NCI-H1048 (cell line): ENCODE measurements around the gene FSTL3.
"Not testable (repeated sequence)": the region's sequence is repeated elsewhere in the genome, so short reads cannot be mapped to it uniquely, and the experiment has no call there.

ENCODE experiments used
- DNase-seq: peaks from one replicate; lab custom pipeline; 2025; lab: John Stamatoyannopoulos, UW

The FSTL3 gene

GRCh38 chr19:676339-677105 lies at the start of gene FSTL3:
TSS of gene FSTL3 (plus strand) at chr19:676392. CDS start at chr19:676424, 32 bp downstream.
- DNase-seq: no peak

GRCh38 chr19:626566-626965 lies 49.6 kb upstream of the FSTL3 start:
- not testable (repeated sequence) for DNase-seq

- no peak for DNase-seq
Observed at GRCh38 chr19:628168-628567, 48.0 kb upstream of the FSTL3 start.

- not testable (repeated sequence) for DNase-seq
Observed at GRCh38 chr19:629515-629914, 46.7 kb upstream of the FSTL3 start.

- DNase-seq: no peak
Observed at GRCh38 chr19:629961-630714, 46.1 kb upstream of the FSTL3 start.

- DNase-seq: peak; percentile 2
Observed at GRCh38 chr19:632579-633067, 43.6 kb upstream of the FSTL3 start.

GRCh38 chr19:633068-633785 lies 43.0 kb upstream of the FSTL3 start, which contains the start of gene POLRMT:
TSS of gene POLRMT (minus strand) at chr19:633537. CDS start at chr19:633512, 25 bp downstream.
- DNase-seq: peak; percentile 90

- DNase-seq: no peak
Observed at GRCh38 chr19:633786-634639, 42.2 kb upstream of the FSTL3 start.

- DNase-seq: no peak
Observed at GRCh38 chr19:634975-635652, 41.1 kb upstream of the FSTL3 start.

GRCh38 chr19:638906-639252 lies 37.3 kb upstream of the FSTL3 start:
- DNase-seq: no peak

- DNase-seq: peak; percentile 74
Observed at GRCh38 chr19:639253-640160, 36.7 kb upstream of the FSTL3 start, which contains the start of gene FGF22. TSS of gene FGF22 (plus strand) at chr19:639879. CDS start at chr19:639926, 47 bp downstream.

- no peak for DNase-seq
Observed at GRCh38 chr19:640161-640558, 36.0 kb upstream of the FSTL3 start.

GRCh38 chr19:640606-641189 lies 35.5 kb upstream of the FSTL3 start:
- DNase-seq: no peak

- no peak for DNase-seq
Observed at GRCh38 chr19:641702-642101, 34.5 kb upstream of the FSTL3 start.

GRCh38 chr19:642767-643727 lies 33.1 kb upstream of the FSTL3 start:
- no peak for DNase-seq

- no peak for DNase-seq
Observed at GRCh38 chr19:643736-644135, 32.5 kb upstream of the FSTL3 start.

GRCh38 chr19:644363-644762 lies 31.8 kb upstream of the FSTL3 start:
- DNase-seq: no peak

GRCh38 chr19:644789-645188 lies 31.4 kb upstream of the FSTL3 start:
- no peak for DNase-seq
